NT2/D1 (cell line): ENCODE results near the gene S100A9.

ENCODE experiments used
- YY1 ChIP-seq: IDR thresholded peaks from 2 replicates; pipeline ENCODE4 v1.6.1; 2011; ENCODE audit not compliant: insufficient read length, insufficient read depth
- ZNF274 ChIP-seq: IDR thresholded peaks from 2 replicates; pipeline ENCODE4 v1.6.1; 2011; ENCODE audit warnings: mild to moderate bottlenecking, low read depth, low read length

GRCh38 chr1:153387001-153387400, 29.3 kb downstream of the S100A9 start:
- no peak for TF ChIP-seq ZNF274
- no peak for TF ChIP-seq YY1
